ENCODE data around the gene ERCC1. TPM values are rescaled to one million over a fixed set of nuclear protein-coding genes. Genes with fewer than 3 reads are reported as not detected.
"Not testable (repeated sequence)": the region's sequence is repeated elsewhere in the genome, so short reads cannot be mapped to it uniquely, and the experiment has no call there.

Gene ERCC1
- total RNA-seq, 6 experiments from 2014 or later, result 19.2 to 29.4 (median 22.6) TPM

DNA sequence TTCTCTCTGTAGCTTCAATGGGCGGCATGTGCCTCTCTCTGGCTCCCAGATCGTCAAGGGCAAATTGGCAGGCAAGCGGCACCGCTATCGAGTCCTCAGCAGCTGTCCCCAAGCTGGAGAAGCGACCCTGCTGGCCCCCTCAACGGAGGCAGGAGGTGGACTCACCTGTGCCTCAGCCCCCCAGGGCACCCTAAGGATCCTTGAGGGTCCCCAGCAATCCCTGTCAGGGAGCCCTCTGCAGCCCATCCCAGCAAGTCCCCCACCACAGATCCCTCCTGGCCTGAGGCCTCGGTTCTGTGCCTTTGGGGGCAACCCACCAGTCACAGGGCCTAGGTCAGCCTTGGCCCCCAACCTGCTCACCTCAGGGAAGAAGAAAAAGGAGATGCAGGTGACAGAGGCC is 15.6 kb downstream of the ERCC1 start:
- Histone ChIP-seq H3K36me3 (peaks cover 0 to 5% (median 0%) of the 10 kb centered on the region in 4 donors), H3K27me3 (no peaks in the 10 kb centered on the region), H3K4me3 (no peak overlapping the region), H3K27ac (no peak overlapping the region), H3K4me1 (peaks cover 0 to 13% (median 6%) of the 10 kb centered on the region in 4 donors), H3K9me3 (no peaks in the 10 kb centered on the region)
- no peak for ATAC-seq
- 80% methylated on average over 2 of the region's 8 CpGs for WGBS (ENCODE audit: insufficient coverage, low coverage, low lambda C conversion rate, missing lambda C conversion rate)
- TF ChIP-seq POLR2A (IDR thresholded peaks at IDR 0.05), result no peak
- TF ChIP-seq, protein P1, sequence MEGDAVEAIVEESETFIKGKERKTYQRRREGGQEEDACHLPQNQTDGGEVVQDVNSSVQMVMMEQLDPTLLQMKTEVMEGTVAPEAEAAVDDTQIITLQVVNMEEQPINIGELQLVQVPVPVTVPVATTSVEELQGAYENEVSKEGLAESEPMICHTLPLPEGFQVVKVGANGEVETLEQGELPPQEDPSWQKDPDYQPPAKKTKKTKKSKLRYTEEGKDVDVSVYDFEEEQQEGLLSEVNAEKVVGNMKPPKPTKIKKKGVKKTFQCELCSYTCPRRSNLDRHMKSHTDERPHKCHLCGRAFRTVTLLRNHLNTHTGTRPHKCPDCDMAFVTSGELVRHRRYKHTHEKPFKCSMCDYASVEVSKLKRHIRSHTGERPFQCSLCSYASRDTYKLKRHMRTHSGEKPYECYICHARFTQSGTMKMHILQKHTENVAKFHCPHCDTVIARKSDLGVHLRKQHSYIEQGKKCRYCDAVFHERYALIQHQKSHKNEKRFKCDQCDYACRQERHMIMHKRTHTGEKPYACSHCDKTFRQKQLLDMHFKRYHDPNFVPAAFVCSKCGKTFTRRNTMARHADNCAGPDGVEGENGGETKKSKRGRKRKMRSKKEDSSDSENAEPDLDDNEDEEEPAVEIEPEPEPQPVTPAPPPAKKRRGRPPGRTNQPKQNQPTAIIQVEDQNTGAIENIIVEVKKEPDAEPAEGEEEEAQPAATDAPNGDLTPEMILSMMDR (IDR thresholded peaks at IDR 0.05), result no peak
- intact Hi-C loops (cut with DNase I), result no loop called here
- DNase-seq, result no peak

GRCh38 chr19:45407585-45407984 is 16.1 kb downstream of the ERCC1 start:
- H3K9me3 ChIP-seq; intact Hi-C loops (cut with DNase I); H3K27me3 ChIP-seq; H3K4me3 ChIP-seq; H3K36me3 ChIP-seq; H3K27ac ChIP-seq; ATAC-seq; DNase-seq: not testable (repeated sequence)
- WGBS (ENCODE audit: insufficient coverage, low coverage, low lambda C conversion rate, missing lambda C conversion rate), result 72% methylated on average over 5 of the region's 5 CpGs
- H3K4me1 ChIP-seq, result peaks cover 0 to 13% (median 6%) of the 10 kb centered on the region in 4 donors

DNA sequence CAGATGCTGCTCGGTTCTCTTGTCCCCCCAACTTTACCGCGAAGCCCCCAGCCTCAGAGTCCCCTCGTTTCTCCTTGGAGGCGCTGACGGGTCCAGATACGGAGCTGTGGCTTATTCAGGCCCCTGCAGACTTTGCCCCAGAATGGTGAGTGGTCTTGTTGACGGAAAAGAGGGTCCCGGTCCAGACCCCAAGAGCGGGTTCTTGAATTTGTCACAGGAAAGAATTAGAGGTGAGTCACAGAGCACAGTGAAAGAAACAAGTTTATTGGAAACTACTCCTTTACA is 16.7 kb downstream of the ERCC1 start:
- no peak for TF ChIP-seq POLR2A (IDR thresholded peaks at IDR 0.05)
- TF ChIP-seq, protein P1 (IDR thresholded peaks at IDR 0.05), result no peak
- ATAC-seq (no peak), DNase-seq (no peak)
- H3K27ac ChIP-seq, result no peak overlapping the region
- peaks cover 0 to 13% (median 6%) of the 10 kb centered on the region in 4 donors for H3K4me1 ChIP-seq
- intact Hi-C loops (cut with DNase I), result no loop called here
- H3K36me3 ChIP-seq, result no peaks in the 10 kb centered on the region
- 1% methylated on average over 10 of the region's 10 CpGs for WGBS (ENCODE audit: insufficient coverage, low coverage, low lambda C conversion rate, missing lambda C conversion rate)
- no peaks in the 10 kb centered on the region for H3K9me3 ChIP-seq
- peak overlapping the region; percentile 66 to 87 (median 71) for H3K4me3 ChIP-seq
- H3K27me3 ChIP-seq, result no peaks in the 10 kb centered on the region

GRCh38 chr19:45406226-45407090 is 17.3 kb downstream of the ERCC1 start, which contains the start of gene POLR1G:
POLR1G (plus strand) TSS chr19:45406644; CDS start chr19:45406697, 53 bp downstream.
- H3K36me3 ChIP-seq, result no peaks in the 10 kb centered on the region
- peaks cover 0 to 13% (median 6%) of the 10 kb centered on the region in 4 donors for H3K4me1 ChIP-seq
- intact Hi-C loops (cut with DNase I), result no loop called here
- peak; percentile 38 for TF ChIP-seq POLR2A (IDR thresholded peaks at IDR 0.05)
- TF ChIP-seq, protein P1 (IDR thresholded peaks at IDR 0.05), result peak in 1 of 4 donors; percentile 33
- peak within 1 kb of the TSS; percentile 66 to 87 (median 71) for H3K4me3 ChIP-seq
- 0% methylated on average over 46 of the region's 51 CpGs for WGBS (ENCODE audit: insufficient coverage, low coverage, low lambda C conversion rate, missing lambda C conversion rate)
- ATAC-seq (peak; percentile 60 to 79 (median 72)), DNase-seq (peak; percentile 80 to 86 (median 83))
- H3K9me3 ChIP-seq, result no peaks in the 10 kb centered on the region
- no peaks in the 10 kb centered on the region for H3K27me3 ChIP-seq
- peak within 1 kb of the TSS; percentile 93 to 97 (median 96) for H3K27ac ChIP-seq

Data from right lobe of liver (tissue), 6 donors.